GM18526 (cell line): Measurements from ENCODE around the gene HSP90AB1.

ENCODE experiments used
- POLR2A ChIP-seq: IDR thresholded peaks from 3 replicates; pipeline ENCODE4 v1.6.1; 2011; ENCODE audit not compliant: insufficient read length; ENCODE audit errors: extremely low read depth

HSP90AB1 gene

GRCh38 chr6:44263354-44264100 lies 16.6 kb downstream of the HSP90AB1 start:
- TF ChIP-seq POLR2A, result peak; percentile 47

GRCh38 chr6:44264154-44265006 lies 17.5 kb downstream of the HSP90AB1 start:
- TF ChIP-seq POLR2A, result peak; percentile 38

- TF ChIP-seq POLR2A, result peak; percentile 87
Observed at GRCh38 chr6:44265007-44265721, 18.3 kb downstream of the HSP90AB1 start, which contains the start of gene NFKBIE. Gene NFKBIE (minus strand): TSS chr6:44265551. CDS start chr6:44265346, 205 bp downstream.

- TF ChIP-seq POLR2A, result no peak
Observed at GRCh38 chr6:44265722-44266233, 18.9 kb downstream of the HSP90AB1 start.

- no peak for TF ChIP-seq POLR2A
Observed at GRCh38 chr6:44266347-44266746, 19.4 kb downstream of the HSP90AB1 start.

GRCh38 chr6:44267252-44267651 lies 20.4 kb downstream of the HSP90AB1 start:
- TF ChIP-seq POLR2A, result no peak

- TF ChIP-seq POLR2A, result no peak
Observed at GRCh38 chr6:44268095-44268628, 21.3 kb downstream of the HSP90AB1 start.

GRCh38 chr6:44269178-44269920 lies 22.4 kb downstream of the HSP90AB1 start:
- TF ChIP-seq POLR2A, result no peak

- no peak for TF ChIP-seq POLR2A
Observed at GRCh38 chr6:44269921-44270525, 23.1 kb downstream of the HSP90AB1 start, which contains the start of gene TMEM151B. Gene TMEM151B (plus strand): TSS chr6:44270450. CDS start chr6:44270743, 293 bp downstream.

GRCh38 chr6:44270526-44271405 lies 23.9 kb downstream of the HSP90AB1 start:
- TF ChIP-seq POLR2A, result no peak

GRCh38 chr6:44271406-44271723 lies 24.5 kb downstream of the HSP90AB1 start:
- TF ChIP-seq POLR2A, result no peak

- no peak for TF ChIP-seq POLR2A
Observed at GRCh38 chr6:44271914-44272313, 25.0 kb downstream of the HSP90AB1 start.

GRCh38 chr6:44272529-44272928 lies 25.6 kb downstream of the HSP90AB1 start:
- TF ChIP-seq POLR2A, result no peak

- TF ChIP-seq POLR2A, result no peak
Observed at GRCh38 chr6:44272999-44273566, 26.2 kb downstream of the HSP90AB1 start.
